T47D (cell line): Measurements from ENCODE around the gene ENO3.

Source experiments
- DNase-seq, 2 experiments: peaks; one replicate each; pipeline versions ENCODE4 v3.0.0 to v3.0.0-alpha.2; 2011 to 2012; ENCODE audit warnings: low read depth in 1 of 2, low spot score in 1 of 2
- JUND ChIP-seq: IDR thresholded peaks from 2 replicates; pipeline ENCODE4 v1.6.1; 2012; ENCODE audit warnings: low read depth
- in situ Hi-C: cut with HindIII; loops from 2 replicates; pipeline ENCODE4 v1.10.0; 2016; ENCODE audit warnings: low sequenced_read_pairs, low pct_unique_long_range_greater_than_20kb

Gene ENO3

DNA sequence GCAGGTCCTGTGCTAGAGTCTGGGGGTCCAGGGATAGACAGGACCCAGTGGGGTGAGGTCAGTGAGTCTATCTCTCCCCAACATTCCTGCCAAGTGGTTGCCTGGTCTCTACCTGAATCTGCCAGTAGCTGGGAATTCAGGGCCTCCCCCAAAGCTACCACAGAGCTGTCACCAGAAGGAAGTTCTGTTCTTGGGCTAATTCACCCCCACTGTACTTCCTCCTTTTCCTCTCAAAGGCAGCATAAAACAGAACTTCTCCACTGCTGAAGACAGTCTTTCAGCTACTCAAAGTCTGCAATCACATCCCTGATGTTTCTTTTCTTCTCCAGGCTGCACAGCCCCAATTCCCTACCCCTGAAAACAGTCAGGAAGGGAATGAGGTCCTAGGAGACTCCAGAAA is 27.8 kb downstream of the ENO3 start:
- in situ Hi-C loops: no loop called here
- no peak for DNase-seq
- no peak for TF ChIP-seq JUND

DNA sequence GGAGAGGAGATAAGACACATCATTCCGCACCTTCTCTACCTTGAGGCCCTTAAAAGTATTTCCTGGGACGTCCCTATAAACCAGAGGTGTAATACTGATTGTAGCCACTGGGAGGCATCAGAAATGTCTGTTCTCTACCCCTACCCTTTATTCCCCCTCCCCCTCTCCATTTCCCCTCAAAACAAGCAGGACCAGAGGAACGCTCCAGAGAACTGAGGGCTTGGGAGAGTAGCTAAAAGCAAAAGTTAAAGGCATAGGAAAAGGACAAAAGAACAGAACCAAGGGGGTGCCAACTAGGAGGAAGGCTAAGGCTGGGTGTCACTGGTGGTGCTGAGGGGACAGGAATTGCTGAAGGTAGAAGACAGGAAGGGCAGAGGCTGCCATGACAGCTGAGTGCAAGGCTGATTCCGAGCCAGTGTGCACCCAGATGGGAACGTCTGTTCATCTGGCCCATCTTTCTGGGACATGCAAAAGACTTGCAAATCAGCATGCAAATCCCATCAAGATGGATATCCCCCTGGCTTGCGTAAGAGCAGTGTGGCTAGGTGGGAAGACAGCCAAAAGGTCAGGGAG is 29.8 kb downstream of the ENO3 start:
- in situ Hi-C loops: no loop called here
- no peak for TF ChIP-seq JUND
- peak in 1 of 2 experiments; percentile 58 for DNase-seq

DNA sequence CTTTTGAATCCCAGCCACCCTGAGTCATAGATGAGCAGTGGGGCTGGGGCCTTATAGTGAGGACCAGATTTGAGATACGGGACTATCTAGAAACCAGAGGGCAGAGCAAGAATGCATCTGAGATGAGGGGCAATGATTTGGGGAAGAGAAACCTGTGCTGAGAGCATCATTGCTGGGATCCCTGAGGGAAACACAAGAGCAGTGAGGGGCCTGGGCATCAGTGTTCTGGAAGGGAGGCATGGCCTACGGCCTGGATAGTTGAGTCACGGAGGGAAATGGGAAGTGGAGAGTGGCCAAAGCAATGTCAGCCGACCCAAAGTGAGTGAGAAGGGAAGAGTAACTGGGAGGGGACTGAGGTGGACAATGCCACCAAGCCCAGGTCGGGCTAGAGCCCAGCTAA is 31.4 kb downstream of the ENO3 start:
- in situ Hi-C loops: no loop called here
- no peak for DNase-seq
- no peak for TF ChIP-seq JUND

DNA sequence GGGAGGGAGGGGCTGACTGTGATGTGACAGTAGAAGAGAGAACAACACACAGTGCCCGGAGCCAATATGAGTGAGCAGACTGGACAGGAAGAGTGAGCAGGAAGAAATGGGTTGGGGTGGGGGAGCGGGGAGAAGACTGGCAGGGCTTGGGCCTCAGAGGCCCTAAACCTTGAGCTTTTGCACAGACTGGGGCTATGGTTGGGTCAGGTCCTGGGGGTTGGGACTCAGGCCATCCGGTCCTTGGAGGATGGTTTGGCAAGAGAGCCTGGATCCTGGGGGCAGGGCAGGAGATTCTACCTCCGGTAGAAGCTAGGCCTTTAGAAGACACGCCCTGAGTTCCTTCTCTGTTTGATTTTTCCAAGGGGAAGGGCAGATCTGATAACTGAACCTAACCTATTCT is 35.5 kb downstream of the ENO3 start:
- TF ChIP-seq JUND: no peak
- in situ Hi-C loops: no loop called here
- DNase-seq: peak in 1 of 2 experiments; percentile 20

DNA sequence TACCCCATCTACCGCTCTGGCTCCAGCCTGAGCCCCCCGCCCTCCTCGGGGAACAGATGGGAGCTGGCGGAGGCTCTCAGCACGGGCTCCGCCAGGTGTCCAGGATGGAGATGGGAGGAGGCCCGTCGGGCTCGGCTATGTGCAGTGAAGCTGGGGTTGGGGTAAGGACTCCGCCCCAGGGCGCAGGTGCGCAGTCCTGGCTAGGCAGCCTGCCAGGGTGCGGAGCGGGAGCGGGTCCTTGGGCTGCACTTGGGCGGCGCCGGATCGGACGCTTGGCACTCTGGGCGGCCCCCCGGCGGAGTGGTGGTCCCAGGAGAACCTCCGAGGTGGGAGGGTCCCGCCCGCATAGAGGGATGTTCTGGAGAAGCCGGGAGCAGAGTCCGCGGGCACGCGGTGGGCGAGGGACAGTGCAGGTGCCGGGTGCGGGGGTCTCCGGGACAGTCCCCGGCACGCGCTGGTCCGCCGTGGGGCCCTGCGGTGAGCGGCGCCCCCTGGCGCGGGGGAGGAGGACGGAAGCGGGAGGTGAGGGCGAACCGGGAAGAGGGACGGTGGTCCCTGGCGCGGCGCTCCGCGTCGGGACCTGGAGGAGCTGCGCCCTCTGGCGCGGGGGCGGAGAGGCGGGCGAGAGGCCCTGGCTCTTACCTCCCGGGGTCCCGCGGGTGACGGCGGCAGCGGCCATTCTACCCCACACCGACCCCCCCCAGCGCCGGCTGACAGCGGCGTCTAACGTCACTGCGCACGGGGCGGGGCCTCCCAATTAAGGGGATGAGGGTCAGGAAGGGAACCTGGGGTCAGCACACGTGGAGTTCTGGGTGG is 36.2 kb downstream of the ENO3 start, which contains the start of gene CAMTA2:
Gene CAMTA2 (minus strand): TSS at position 725 of the 816 bp plus-strand sequence. CDS start 1,453 bp downstream, outside the sequence.
- in situ Hi-C loops: no loop called here
- no peak for TF ChIP-seq JUND
- DNase-seq: peak; percentile 47 to 73

DNA sequence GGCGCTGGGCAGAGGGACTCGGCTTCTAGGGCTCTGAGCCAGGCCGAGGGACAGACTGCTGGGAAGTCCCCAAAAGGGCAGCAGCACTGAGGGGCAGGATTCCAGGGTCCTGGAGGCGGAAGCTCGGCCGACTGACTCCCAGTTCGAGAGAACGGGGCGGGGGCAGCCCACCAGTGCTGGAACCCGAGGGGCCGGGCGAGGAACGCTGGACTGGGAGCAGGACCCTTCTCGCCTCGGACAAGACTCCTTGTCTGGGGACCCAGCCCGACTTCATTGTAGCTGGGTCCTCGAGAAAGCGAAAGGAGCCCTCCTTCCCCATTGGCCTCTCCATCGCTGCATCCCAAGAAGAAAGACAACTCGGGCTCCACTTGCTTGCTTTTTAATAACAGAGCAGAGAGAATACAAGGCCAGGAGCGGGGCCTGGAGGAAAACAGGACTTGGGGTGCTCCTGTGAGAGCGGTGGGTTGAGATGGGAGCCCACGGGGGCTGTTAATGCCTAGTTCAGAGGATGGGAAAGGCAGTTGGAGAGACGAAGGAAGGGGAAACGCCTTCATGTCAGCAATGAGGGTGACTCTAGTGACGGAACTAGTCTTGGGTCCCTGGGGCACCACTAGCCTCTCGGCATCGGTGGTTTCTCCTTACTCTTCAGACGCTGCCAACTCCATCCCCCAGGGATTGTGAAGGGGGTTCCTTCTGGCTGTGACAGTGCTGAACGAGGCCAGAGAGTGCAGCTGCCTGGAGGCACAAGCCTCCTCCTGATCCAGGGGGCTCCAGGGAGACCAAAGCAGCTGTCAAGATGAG is 37.0 kb downstream of the ENO3 start:
- in situ Hi-C loops: no loop called here
- no peak for DNase-seq
- TF ChIP-seq JUND: no peak

DNA sequence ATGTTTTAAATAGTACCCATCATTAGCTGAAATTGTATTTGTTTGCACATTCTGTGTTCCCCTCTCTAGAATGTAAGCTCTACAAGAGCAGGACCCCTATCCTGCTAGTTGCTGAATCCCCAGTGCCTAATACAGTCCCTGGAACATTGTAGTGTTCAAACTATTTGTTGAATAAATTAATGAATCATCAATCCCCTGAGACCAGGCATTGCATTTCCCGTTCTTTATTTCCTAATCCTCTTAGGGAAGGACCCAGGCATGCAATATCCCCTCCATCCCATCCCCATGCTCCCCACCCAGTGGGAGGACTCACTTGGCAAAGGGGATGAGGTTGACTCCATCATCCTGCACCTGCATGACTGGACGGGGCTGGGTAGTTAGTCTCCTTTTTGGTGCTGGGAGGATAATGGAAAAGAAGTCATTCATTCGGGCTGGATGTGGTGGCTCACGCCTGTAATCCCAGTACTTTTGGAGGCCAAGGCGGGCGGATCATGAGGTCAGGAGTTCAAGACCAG is 43.2 kb downstream of the ENO3 start:
- TF ChIP-seq JUND: no peak
- in situ Hi-C loops: no loop called here
- DNase-seq: no peak

DNA sequence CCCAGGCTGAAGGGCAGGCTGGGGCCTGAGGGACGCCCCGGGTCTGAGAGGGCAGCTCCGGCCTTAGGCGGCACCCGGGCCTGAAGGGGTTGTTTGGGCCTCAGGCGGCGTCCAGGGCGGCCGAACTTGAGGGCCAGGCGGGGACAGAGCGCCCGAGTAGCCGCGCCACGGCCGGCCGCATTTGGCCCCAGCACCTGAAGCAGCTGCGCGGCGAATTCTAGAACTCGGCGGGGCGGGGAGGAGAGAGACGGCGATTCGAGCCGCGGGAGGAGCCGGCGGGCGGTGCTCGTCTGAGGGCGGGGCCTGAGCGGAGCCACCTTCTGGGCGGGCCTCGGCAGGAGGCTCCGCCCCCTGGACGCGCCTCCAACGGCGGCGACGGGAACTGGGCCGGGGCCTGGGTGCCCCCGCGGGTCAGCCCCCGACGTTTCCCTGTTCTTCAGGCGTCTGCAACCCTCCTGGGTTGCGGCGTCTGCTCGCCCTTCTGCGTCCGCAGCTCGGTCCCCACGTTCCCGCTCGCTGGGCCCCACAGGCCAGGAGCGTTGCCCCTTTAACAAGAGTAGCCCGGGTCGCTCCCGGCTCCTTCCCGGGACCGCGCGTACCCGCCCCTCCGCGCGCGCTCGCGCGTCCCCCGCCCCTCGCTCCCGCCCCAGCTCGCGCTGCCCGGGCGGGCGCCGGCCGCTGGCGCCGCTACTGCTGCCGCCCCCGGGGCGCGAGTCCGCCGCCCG is 46.5 kb downstream of the ENO3 start, which contains the start of the genes INCA1 and KIF1C:
Gene INCA1 (minus strand): TSS at position 221 of the 725 bp plus-strand sequence. CDS start 3,085 bp downstream, outside the sequence.
Gene KIF1C (plus strand): TSS at position 649 of the 725 bp plus-strand sequence. CDS start 2,297 bp downstream, outside the sequence.
- in situ Hi-C loops: no loop called here
- no peak for TF ChIP-seq JUND
- DNase-seq: peak; percentile 92

DNA sequence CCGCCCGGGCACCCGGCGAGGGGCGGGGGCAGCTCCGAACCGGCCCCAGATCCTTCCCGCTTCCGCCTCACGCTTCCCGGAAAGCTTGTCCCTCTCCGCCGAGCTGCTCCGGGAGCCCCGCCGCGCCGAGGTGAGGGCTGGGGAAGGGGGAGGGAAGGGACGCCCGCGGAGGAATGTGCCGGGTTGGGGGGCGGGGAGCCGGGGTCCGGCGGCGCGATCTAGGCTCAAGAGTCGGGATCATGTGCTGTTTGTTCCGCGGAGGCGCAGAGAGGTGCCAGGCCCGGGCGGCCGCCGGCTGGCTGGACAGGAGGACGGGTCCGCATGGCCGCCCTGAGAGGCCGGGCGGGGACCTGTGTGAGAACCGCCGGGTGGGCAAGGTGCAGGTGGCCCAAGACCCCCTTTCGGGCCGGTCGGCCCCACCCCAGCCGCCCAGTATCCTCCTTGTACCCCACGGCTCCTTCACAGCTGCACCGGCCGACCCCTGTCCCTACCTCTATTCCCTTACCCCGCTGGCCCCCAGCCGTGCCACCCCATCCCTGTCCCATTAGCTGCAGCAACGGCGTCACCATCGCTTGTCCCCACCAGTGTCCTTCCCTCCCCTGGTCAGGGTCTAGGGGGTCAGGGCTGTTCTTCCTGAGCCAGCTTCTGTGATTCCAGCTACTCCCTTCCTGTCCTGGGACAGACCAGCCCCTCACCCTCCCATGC is 47.3 kb downstream of the ENO3 start:
- in situ Hi-C loops: no loop called here
- TF ChIP-seq JUND: no peak

DNA sequence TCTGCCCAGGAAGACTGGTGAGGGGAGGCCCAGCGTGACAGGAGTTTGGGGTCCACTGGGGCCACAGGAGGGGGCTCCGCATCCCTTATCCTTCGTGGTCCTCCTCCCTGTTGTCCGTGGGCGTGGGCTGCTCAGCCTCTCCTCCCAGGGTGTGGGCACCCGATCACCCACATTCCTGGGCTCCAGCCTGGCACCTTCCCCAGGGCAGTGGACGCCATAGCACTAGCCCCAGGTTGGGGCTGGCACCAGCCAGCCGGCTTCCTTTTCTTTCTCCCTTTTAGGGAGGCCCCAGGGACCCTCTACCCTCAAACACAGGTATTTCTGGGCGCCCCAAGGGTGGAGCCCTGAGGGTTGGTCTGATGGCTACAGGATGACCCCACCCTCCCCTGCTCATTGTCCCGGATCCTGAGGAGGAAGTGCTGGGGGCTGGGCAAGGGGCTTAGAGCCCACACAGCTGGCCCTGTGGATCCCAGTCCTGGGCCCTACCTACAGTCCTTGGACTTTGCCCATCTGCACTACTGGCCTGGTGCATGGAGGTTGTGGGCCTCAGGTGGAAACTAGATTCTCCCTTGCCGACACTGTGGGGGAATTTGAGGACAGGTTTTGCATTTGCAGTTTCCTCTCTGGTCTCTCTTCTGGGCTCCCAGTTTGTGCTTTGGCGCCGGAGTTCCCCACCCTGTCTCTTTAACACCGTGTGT is 48.0 kb downstream of the ENO3 start:
- no peak for TF ChIP-seq JUND
- DNase-seq: peak; percentile 13 to 36
- in situ Hi-C loops: no loop called here

More for the DNA sequence above, 47.3 kb downstream of the ENO3 start:
- DNase-seq: peak in 1 of 2 experiments; percentile 35
